ENCODE data around the gene VEZF1.
A peak's percentile ranks its signal among the peaks of the same experiment; 100 is the strongest.

The VEZF1 gene

DNA sequence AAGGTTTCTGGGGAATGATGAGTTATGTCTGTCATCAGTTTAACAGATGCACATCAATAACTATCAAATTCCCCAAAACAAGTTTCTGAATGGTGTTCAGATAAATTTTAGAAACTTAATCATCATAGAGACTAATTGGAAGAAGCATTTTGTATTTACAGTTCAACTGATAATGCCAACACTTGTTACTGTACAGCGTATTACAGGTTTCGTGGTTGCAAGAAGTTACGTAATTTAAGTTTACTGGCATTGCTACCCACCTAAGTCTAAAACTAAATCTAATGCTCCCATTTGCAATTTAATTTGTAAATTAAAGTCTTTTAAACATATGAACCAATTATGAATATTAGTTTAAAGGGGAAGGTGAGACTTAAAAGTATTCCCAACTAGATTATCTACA, 16.0 kb upstream of the VEZF1 start:
- peak overlapping the region; percentile 6; the same call in 1 of the 2 replicates for H3K27ac ChIP-seq (ENCODE audit: low read length)
- peak overlapping the region; percentile 84 for H3K4me2 ChIP-seq (ENCODE audit: insufficient read depth, low read length)
- no peak overlapping the region for H2AFZ ChIP-seq (ENCODE audit: low read depth, low read length)
- H3K9me3 ChIP-seq (ENCODE audit: insufficient read depth, low read length, severe bottlenecking): no peaks in the 10 kb centered on the region
- peak overlapping the region; percentile 0 to 77; a peak in 1 of 4 replicates for H3K4me3 ChIP-seq (ENCODE audit: low read depth in 1 of 2, low read length in 2 of 2)
- H3K4me1 ChIP-seq (ENCODE audit: insufficient read depth, low read length): peaks cover 54% of the 10 kb centered on the region
- H3K9ac ChIP-seq (ENCODE audit: low read depth, low read length): peak overlapping the region; percentile 97
- H3K79me2 ChIP-seq (ENCODE audit: insufficient read depth, low read length): peaks cover 61% of the 10 kb centered on the region
- DNase-seq (no peak), ATAC-seq (ENCODE audit: insufficient read depth, low read depth) (no peak)
- H3K27me3 ChIP-seq (ENCODE audit: insufficient read depth, low read length, poor library complexity): no peaks in the 10 kb centered on the region
- peaks cover 72% of the 10 kb centered on the region for H3K36me3 ChIP-seq (ENCODE audit: insufficient read depth, low read length)
- no peak for TF ChIP-seq EZH2 (IDR thresholded peaks at IDR 0.05; ENCODE audit: borderline replicate concordance, low read depth, low read length, severe bottlenecking)
- TF ChIP-seq, protein P1, sequence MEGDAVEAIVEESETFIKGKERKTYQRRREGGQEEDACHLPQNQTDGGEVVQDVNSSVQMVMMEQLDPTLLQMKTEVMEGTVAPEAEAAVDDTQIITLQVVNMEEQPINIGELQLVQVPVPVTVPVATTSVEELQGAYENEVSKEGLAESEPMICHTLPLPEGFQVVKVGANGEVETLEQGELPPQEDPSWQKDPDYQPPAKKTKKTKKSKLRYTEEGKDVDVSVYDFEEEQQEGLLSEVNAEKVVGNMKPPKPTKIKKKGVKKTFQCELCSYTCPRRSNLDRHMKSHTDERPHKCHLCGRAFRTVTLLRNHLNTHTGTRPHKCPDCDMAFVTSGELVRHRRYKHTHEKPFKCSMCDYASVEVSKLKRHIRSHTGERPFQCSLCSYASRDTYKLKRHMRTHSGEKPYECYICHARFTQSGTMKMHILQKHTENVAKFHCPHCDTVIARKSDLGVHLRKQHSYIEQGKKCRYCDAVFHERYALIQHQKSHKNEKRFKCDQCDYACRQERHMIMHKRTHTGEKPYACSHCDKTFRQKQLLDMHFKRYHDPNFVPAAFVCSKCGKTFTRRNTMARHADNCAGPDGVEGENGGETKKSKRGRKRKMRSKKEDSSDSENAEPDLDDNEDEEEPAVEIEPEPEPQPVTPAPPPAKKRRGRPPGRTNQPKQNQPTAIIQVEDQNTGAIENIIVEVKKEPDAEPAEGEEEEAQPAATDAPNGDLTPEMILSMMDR (IDR thresholded peaks at IDR 0.05; ENCODE audit: borderline replicate concordance, extremely low read depth, low read length, poor library complexity, severe bottlenecking): no peak
- H4K20me1 ChIP-seq (ENCODE audit: insufficient read depth, low read length): peaks cover 66% of the 10 kb centered on the region

DNA sequence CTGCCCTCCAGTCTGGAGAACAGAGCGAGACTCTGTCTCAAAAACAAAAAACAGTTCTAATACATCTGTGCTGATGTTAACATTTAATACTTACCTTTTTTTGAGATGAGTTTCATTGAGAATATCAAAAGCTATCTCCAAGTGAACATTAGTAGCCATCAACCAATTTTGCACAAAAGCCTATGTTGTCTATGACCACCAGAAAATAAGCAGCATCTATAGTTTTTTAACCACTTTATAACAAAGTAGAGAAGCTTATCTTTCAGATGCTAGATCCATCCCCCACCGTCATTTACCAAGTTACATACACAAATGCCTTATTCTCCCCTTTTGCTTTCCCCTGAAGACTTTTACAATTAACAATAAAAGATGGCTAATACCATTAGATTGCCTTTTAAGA, 14.9 kb upstream of the VEZF1 start:
- Histone ChIP-seq H3K4me2 (ENCODE audit: insufficient read depth, low read length) (peak overlapping the region; percentile 84; the same call in 1 of the 2 replicates), H4K20me1 (ENCODE audit: insufficient read depth, low read length) (peaks cover 74% of the 10 kb centered on the region), H3K4me1 (ENCODE audit: insufficient read depth, low read length) (peaks cover 48% of the 10 kb centered on the region), H3K9ac (ENCODE audit: low read depth, low read length) (0 out of 2 replicates have a peak overlapping the region, but pooled peaks have one; percentile 2), H3K27me3 (ENCODE audit: insufficient read depth, low read length, poor library complexity) (no peaks in the 10 kb centered on the region), H3K27ac (ENCODE audit: low read length) (no peak overlapping the region), H2AFZ (ENCODE audit: low read depth, low read length) (no peak overlapping the region), H3K4me3 (ENCODE audit: low read depth in 1 of 2, low read length in 2 of 2) (peak overlapping the region in 1 of 2 experiments; percentile 2; a peak in 1 of 4 replicates), H3K36me3 (ENCODE audit: insufficient read depth, low read length) (peaks cover 82% of the 10 kb centered on the region), H3K79me2 (ENCODE audit: insufficient read depth, low read length) (peaks cover 58% of the 10 kb centered on the region), H3K9me3 (ENCODE audit: insufficient read depth, low read length, severe bottlenecking) (no peaks in the 10 kb centered on the region)
- DNase-seq (no peak), ATAC-seq (ENCODE audit: insufficient read depth, low read depth) (no peak)
- TF ChIP-seq, protein P1 (IDR thresholded peaks at IDR 0.05; ENCODE audit: borderline replicate concordance, extremely low read depth, low read length, poor library complexity, severe bottlenecking): no peak
- no peak for TF ChIP-seq EZH2 (IDR thresholded peaks at IDR 0.05; ENCODE audit: borderline replicate concordance, low read depth, low read length, severe bottlenecking)

DNA sequence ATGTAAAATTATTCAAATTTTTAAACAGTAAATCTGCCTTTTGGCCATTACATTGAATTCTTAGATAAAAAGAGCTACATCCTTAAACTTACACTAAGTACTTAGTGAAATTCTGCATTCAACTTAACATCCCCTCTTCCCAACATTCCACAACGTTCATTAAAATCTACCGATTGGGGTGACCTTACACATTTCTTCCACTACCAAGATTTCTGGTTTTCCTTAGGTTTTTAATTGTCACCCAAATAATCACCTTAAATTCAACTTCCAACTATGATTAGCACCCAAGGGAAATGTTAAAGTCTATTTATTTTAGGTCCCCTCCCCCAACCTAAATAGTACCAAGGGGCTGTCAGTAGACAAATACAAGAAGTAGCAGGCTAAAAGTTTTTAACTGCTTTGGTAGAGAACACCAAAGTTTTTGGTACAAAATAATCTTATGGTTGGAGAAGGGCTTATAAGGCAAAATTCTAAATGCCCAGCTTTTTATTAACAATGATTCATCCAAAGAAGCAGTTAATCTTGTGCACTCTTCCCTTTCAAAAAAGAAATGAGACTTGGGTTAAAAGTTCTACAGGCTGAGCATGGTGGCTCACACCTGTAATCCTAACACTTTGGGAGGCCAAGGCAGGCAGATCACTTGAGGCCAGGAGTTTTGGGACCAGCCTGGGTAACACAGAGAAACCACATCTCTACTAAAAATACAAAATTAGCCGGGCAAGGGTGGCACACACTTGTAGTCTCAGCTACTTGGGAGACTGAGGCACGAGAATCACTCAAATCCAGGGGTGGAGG, 14.3 kb upstream of the VEZF1 start:
- ATAC-seq (ENCODE audit: insufficient read depth, low read depth) (no peak), DNase-seq (no peak)
- Histone ChIP-seq H3K36me3 (ENCODE audit: insufficient read depth, low read length) (peaks cover 82% of the 10 kb centered on the region), H3K27ac (ENCODE audit: low read length) (no peak overlapping the region), H3K4me1 (ENCODE audit: insufficient read depth, low read length) (peaks cover 46% of the 10 kb centered on the region), H3K9ac (ENCODE audit: low read depth, low read length) (0 out of 2 replicates have a peak overlapping the region, but pooled peaks have one; percentile 2), H3K9me3 (ENCODE audit: insufficient read depth, low read length, severe bottlenecking) (no peaks in the 10 kb centered on the region), H3K4me2 (ENCODE audit: insufficient read depth, low read length) (peak overlapping the region; percentile 84), H3K79me2 (ENCODE audit: insufficient read depth, low read length) (peaks cover 55% of the 10 kb centered on the region), H3K27me3 (ENCODE audit: insufficient read depth, low read length, poor library complexity) (no peaks in the 10 kb centered on the region), H3K4me3 (ENCODE audit: low read depth in 1 of 2, low read length in 2 of 2) (peak overlapping the region in 1 of 2 experiments; percentile 2; a peak in 1 of 4 replicates), H4K20me1 (ENCODE audit: insufficient read depth, low read length) (peaks cover 74% of the 10 kb centered on the region), H2AFZ (ENCODE audit: low read depth, low read length) (no peak overlapping the region)
- TF ChIP-seq EZH2 (IDR thresholded peaks at IDR 0.05; ENCODE audit: borderline replicate concordance, low read depth, low read length, severe bottlenecking): no peak
- TF ChIP-seq, protein P1 (IDR thresholded peaks at IDR 0.05; ENCODE audit: borderline replicate concordance, extremely low read depth, low read length, poor library complexity, severe bottlenecking): no peak
